Stimulated activated CD8-positive, alpha-beta memory T cell treated with anti-CD3 and anti-CD28 coated beads, Interleukin-15, amount 100 ng/mL, for 48 hours (primary cell): ENCODE measurements around the gene ELOB.

ENCODE experiments used
- DNase-seq, 2 donors: peaks; one replicate each; pipeline ENCODE4 v3.0.0-alpha.2; 2020; ENCODE audit warnings: low read depth in 2 of 2

Gene ELOB

GRCh38 chr16:2777231-2777902, at the start of gene ELOB:
TSS of gene ELOB (minus strand) at chr16:2777280. CDS start at chr16:2777239, 41 bp downstream.
- DNase-seq, result peak; percentile 83 to 86

GRCh38 chr16:2825906-2826305, 48.8 kb upstream of the ELOB start:
- no peak for DNase-seq

GRCh38 chr16:2825049-2825742, 48.1 kb upstream of the ELOB start:
- no peak for DNase-seq

- no peak for DNase-seq
These were observed 47.5 kb upstream of the ELOB start for GRCh38 chr16:2824626-2825025.

GRCh38 chr16:2822496-2822895, 45.4 kb upstream of the ELOB start:
- DNase-seq, result no peak

- DNase-seq, result no peak
These were observed 45.0 kb upstream of the ELOB start for GRCh38 chr16:2822158-2822495.

GRCh38 chr16:2821487-2822157, 44.5 kb upstream of the ELOB start:
- DNase-seq, result no peak

GRCh38 chr16:2820836-2821486, 43.9 kb upstream of the ELOB start:
- no peak for DNase-seq

- DNase-seq, result no peak
These were observed 43.1 kb upstream of the ELOB start for GRCh38 chr16:2819939-2820835.

- DNase-seq, result no peak
These were observed 42.3 kb upstream of the ELOB start for GRCh38 chr16:2819179-2819938.

- DNase-seq, result no peak
These were observed 41.3 kb upstream of the ELOB start for GRCh38 chr16:2818272-2818876.

GRCh38 chr16:2817340-2818271, 40.5 kb upstream of the ELOB start:
- no peak for DNase-seq

- DNase-seq, result no peak
These were observed 39.8 kb upstream of the ELOB start, which contains the start of gene PRSS21 for GRCh38 chr16:2816751-2817339. TSS of gene PRSS21 (plus strand) at chr16:2817237. CDS start at chr16:2817269, 32 bp downstream.

- no peak for DNase-seq
These were observed 38.3 kb upstream of the ELOB start for GRCh38 chr16:2815299-2815771.

- DNase-seq, result no peak
These were observed 37.6 kb upstream of the ELOB start for GRCh38 chr16:2814551-2815298.

GRCh38 chr16:2813771-2814221, 36.7 kb upstream of the ELOB start:
- no peak for DNase-seq

- DNase-seq, result no peak
These were observed 34.8 kb upstream of the ELOB start for GRCh38 chr16:2811703-2812471.
